Adrenal gland (tissue), 12 donors: ENCODE data around the gene WNT3A. TPM values are rescaled to one million over a fixed set of nuclear protein-coding genes. Genes with fewer than 3 reads are reported as not detected.

ENCODE experiments used
- DNase-seq, 7 donors: peaks; one replicate each; pipeline ENCODE4 v3.0.0-alpha.2; 2019 to 2020
- H3K27ac ChIP-seq, 5 donors: fragments of 200-600 bp; sonication (generic) in 4 of 5; 1 replicate in 3 of 5; 2 replicates in 2 of 5; pipeline versions ENCODE4 v1.5.1 to v1.8.0; 2016 to 2020; ENCODE audit warnings: mild to moderate bottlenecking in 1 of 5
- H3K27me3 ChIP-seq: fragments of 200-600 bp; 2 replicates; pipeline ENCODE4 v1.8.0; 2021
- H3K36me3 ChIP-seq, 2 donors: fragments of 200-600 bp; replicated peaks in 1 of 2; 1 replicate in 1 of 2; 2 replicates in 1 of 2; pipeline versions ENCODE4 v1.5.1 to v1.8.0; 2018 to 2022
- H3K4me1 ChIP-seq, 2 donors: fragments of 200-600 bp; replicated peaks in 1 of 2; 1 replicate in 1 of 2; 2 replicates in 1 of 2; pipeline versions ENCODE4 v1.5.1 to v1.8.0; 2018 to 2021
- H3K4me3 ChIP-seq, 4 donors: fragments of 200-600 bp; sonication (generic) in 3 of 4; one replicate each; pipeline ENCODE4 v1.5.1; 2016 to 2018
- H3K9me3 ChIP-seq, 3 donors: fragments of 200-600 bp; sonication (generic) in 1 of 3; replicated peaks in 1 of 3; 1 replicate in 2 of 3; 2 replicates in 1 of 3; pipeline versions ENCODE4 v1.5.1 to v1.8.0; 2016 to 2021
- POLR2A ChIP-seq, 2 donors: fragments of 450-650 bp; IDR thresholded peaks; one replicate each; pipeline ENCODE4 v1.6.1; 2017; ENCODE audit warnings: antibody characterized with exemption in 2 of 2, mild to moderate bottlenecking in 2 of 2, moderate library complexity in 1 of 2
- WGBS, 4 donors: extraction: QIAGEN DNeasy Blood & Tissue Kit in 2 of 4; methylation state at CpG; one replicate each; pipeline versions ENCODE4 v1.1.5 to v1.1.7; 2013 to 2017; 5-methylcytosine and 5-hydroxymethylcytosine counted together
- intact Hi-C, 2 donors: fragments of 100-400 bp; cut with DNase I; formaldehyde crosslinking; loops; one replicate each; pipeline versions ENCODE4 v1.14.1 to v1.15.0; 2022 to 2023
- polyA plus RNA-seq, 3 donors: library from polyadenylated mRNA; stranded (reverse); fragments of 200-250 nt in 2 of 3; fragments of 350-450 nt in 1 of 3; fragmentation: Illumina TruSeq in 1 of 3; extraction: RNeasy Lipid Tissue Mini Kit (QIAGEN cat#74804) in 1 of 3; gene quantifications; one replicate each; pipeline ENCODE4 v1.2.3, GENCODE V29; 2013 to 2014
- total RNA-seq, 9 donors: library from RNA; depleted of rRNA in 4 of 9; stranded (reverse); fragments of >200 nt in 4 of 9; fragments of 120-200 nt in 1 of 9; fragmentation: NEBNext Ultra II Directional in 1 of 9; extraction: Animal tissue kit (Norgen Biotek cat#: 25700) in 1 of 9; gene quantifications; one replicate each; pipeline versions ENCODE4 v1.1.0 to v1.2.4, GENCODE V29; 2013 to 2023
- TF ChIP-seq, protein P1 (sequence below), 6 experiments: fragments of 450-650 bp in 4 of 6; fragments of 200-600 bp in 2 of 6; sonication (generic) in 1 of 6; IDR thresholded peaks; 1 replicate in 5 of 6; 2 replicates in 1 of 6; pipeline versions ENCODE4 v1.5.1 to v1.8.0; 2016 to 2021; ENCODE audit warnings: antibody characterized with exemption in 6 of 6, mild to moderate bottlenecking in 2 of 6, moderate library complexity in 1 of 6
- donor health status: healthy with polysubstance abuse.
- donor health status: Bipolar disorder and iron deficiency.
- donor health status: DM: yes; HTN: yes; CAD: no.
- donor health status: DM: no; HTN: no; CAD: no.
- donor health status: DM: no; HTN: no; CAD: no.
- donor health status: DM: yes; HTN: yes; CAD: no.

The WNT3A gene
- total and polyA plus RNA-seq, 12 donors: not detected

DNA sequence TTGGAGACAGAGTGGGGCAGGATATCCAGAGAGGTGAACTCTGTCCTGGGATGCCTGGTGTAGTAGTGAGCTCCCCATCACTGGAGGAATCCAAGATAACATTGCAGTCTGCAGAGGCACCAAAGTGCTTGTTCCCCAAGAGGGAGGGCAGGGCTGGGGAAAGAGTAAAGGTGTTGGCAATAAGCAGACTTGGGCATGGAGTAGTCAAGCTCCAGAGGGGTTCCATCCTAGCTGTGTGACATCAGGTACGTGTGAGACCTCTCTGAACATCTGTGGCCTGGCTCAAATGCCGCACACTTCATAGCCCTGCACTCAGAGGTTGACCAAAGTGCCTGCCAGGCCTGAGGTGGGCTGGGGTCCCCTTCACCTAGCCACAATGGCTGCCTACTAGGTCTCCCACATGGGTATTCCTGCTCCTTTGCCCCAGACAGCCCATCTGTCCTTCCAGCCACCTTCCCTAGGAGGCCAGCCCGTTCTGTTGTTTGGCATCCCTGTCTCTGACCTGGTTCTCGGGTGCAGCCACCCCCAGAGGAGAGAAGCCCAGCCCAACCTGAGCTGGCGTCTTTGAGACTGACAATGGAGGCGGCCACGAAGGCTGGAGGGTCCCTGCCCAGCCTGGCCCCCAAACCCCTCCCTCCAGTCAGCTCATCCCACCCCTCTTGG lies 72.9 kb downstream of the WNT3A start:
- TF ChIP-seq, protein P1, sequence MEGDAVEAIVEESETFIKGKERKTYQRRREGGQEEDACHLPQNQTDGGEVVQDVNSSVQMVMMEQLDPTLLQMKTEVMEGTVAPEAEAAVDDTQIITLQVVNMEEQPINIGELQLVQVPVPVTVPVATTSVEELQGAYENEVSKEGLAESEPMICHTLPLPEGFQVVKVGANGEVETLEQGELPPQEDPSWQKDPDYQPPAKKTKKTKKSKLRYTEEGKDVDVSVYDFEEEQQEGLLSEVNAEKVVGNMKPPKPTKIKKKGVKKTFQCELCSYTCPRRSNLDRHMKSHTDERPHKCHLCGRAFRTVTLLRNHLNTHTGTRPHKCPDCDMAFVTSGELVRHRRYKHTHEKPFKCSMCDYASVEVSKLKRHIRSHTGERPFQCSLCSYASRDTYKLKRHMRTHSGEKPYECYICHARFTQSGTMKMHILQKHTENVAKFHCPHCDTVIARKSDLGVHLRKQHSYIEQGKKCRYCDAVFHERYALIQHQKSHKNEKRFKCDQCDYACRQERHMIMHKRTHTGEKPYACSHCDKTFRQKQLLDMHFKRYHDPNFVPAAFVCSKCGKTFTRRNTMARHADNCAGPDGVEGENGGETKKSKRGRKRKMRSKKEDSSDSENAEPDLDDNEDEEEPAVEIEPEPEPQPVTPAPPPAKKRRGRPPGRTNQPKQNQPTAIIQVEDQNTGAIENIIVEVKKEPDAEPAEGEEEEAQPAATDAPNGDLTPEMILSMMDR (IDR thresholded peaks at IDR 0.05): no peak
- intact Hi-C loops: loop anchor here in 1 of 2 donors (10.0 kb wide), 1 partner anchor 345 kb away; the partner anchor contains the start of genes JMJD4 and SNAP47
- Histone ChIP-seq H3K36me3 (no peaks in the 10 kb centered on the region), H3K4me3 (no peak overlapping the region), H3K27ac (no peak overlapping the region), H3K9me3 (no peaks in the 10 kb centered on the region), H3K27me3 (no peaks in the 10 kb centered on the region), H3K4me1 (peaks cover 12 to 18% of the 10 kb centered on the region in 2 donors)
- peak in 2 of 7 donors; percentile 14 for DNase-seq
- WGBS, 4 donors: 88 to 96% (median 91%) methylated on average over 4 to 7 of the region's 7 CpGs

DNA sequence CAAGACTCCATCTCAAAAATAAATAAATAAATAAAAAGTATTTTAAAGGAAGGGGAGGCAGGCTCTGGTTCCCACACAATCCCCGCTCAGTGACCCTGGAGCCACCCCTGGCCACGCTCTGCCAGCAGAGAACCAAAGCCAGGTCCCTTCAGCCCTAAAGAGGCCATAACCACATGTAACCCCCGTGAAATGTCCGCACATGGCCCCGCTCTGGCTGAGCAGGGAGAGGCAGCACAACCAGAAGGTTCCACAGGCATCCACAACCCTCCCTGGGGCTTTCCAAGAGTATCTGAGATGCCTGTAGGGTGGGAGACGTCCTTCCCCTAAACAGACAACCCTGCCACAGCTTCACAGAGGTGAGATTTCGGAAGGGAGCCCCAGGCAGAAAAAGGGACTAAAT lies 74.3 kb downstream of the WNT3A start:
- Histone ChIP-seq H3K27me3 (no peaks in the 10 kb centered on the region), H3K4me3 (peak overlapping the region in 1 of 4 donors; percentile 95), H3K36me3 (no peaks in the 10 kb centered on the region), H3K4me1 (peaks cover 26 to 32% of the 10 kb centered on the region in 2 donors), H3K9me3 (no peaks in the 10 kb centered on the region), H3K27ac (no peak overlapping the region)
- WGBS, 4 donors: 83 to 89% (median 88%) methylated on average over 4 to 7 of the region's 7 CpGs
- TF ChIP-seq, protein P1 (IDR thresholded peaks at IDR 0.05): no peak
- TF ChIP-seq POLR2A (IDR thresholded peaks at IDR 0.05): no peak
- DNase-seq: peak in 1 of 7 donors; percentile 16
- intact Hi-C loops: loop anchor here in 1 of 2 donors (10.0 kb wide), 1 partner anchor 346 kb away; the partner anchor contains the start of genes JMJD4 and SNAP47

DNA sequence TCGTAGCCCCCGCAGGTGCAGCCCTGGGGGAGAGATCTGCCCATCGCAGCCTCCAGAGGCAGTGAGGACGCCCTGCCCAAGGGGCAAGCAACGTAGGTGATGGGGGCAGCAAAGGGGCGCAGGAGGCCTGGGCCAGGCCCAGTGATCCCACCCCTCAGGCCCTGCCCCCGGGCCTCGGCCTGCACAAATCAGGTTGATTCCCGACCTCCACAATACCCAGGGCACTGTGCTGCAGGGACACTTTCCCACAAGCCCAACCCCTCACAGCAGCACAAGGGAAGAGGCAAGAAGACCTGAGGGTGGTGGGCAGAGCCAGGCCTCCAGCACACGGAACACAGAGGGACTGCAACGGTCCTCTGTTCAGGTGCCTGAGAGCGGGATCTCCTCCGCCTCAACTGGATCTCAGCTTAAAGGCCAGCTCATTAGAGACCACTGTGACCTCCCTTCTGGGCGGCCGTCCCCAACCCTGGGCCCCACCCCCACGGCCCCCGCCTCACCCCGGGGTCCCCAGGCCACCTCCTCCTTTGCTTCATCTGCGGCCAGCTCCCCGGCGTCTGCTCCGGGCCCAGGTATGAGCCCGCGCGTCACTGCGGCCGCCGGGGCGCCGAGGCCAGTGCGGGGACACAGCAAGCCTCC lies 74.9 kb downstream of the WNT3A start:
- peak in 4 of 7 donors; percentile 39 to 68 (median 51) for DNase-seq

More for the DNA sequence above, 74.9 kb downstream of the WNT3A start:
- Histone ChIP-seq H3K36me3 (no peaks in the 10 kb centered on the region), H3K4me3 (peak overlapping the region; percentile 77 to 95 (median 88)), H3K4me1 (peaks cover 31 to 38% of the 10 kb centered on the region in 2 donors), H3K9me3 (no peaks in the 10 kb centered on the region), H3K27ac (peak overlapping the region in 3 of 5 donors; percentile 100), H3K27me3 (no peaks in the 10 kb centered on the region)
- intact Hi-C loops: loop anchor here in 1 of 2 donors (10.0 kb wide), 1 partner anchor 347 kb away; the partner anchor contains the start of genes JMJD4 and SNAP47
- TF ChIP-seq, protein P1 (IDR thresholded peaks at IDR 0.05): no peak
- no peak for TF ChIP-seq POLR2A (IDR thresholded peaks at IDR 0.05)
- 7 to 26% (median 15%) methylated on average over 13 to 31 of the region's 31 CpGs for WGBS, 4 donors
